ENCODE measurements around the gene ZNF836.

Gene ZNF836

GRCh38 chr19:52110780-52111179 is 60.6 kb downstream of the ZNF836 start:
- H3K27me3 ChIP-seq (replicated peaks; ENCODE audit: control insufficient read depth, insufficient read depth, low read length): no peaks in the 10 kb centered on the region
- no peak overlapping the region for H3K4me3 ChIP-seq (replicated peaks; ENCODE audit: low read depth, low read length)
- DNase-seq (ENCODE audit: extremely low read depth, insufficient read length): no peak
- TF ChIP-seq, protein P1, sequence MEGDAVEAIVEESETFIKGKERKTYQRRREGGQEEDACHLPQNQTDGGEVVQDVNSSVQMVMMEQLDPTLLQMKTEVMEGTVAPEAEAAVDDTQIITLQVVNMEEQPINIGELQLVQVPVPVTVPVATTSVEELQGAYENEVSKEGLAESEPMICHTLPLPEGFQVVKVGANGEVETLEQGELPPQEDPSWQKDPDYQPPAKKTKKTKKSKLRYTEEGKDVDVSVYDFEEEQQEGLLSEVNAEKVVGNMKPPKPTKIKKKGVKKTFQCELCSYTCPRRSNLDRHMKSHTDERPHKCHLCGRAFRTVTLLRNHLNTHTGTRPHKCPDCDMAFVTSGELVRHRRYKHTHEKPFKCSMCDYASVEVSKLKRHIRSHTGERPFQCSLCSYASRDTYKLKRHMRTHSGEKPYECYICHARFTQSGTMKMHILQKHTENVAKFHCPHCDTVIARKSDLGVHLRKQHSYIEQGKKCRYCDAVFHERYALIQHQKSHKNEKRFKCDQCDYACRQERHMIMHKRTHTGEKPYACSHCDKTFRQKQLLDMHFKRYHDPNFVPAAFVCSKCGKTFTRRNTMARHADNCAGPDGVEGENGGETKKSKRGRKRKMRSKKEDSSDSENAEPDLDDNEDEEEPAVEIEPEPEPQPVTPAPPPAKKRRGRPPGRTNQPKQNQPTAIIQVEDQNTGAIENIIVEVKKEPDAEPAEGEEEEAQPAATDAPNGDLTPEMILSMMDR (IDR thresholded peaks at IDR 0.05; ENCODE audit: insufficient read depth, low read length, poor library complexity, severe bottlenecking): no peak
- no peaks in the 10 kb centered on the region for H3K36me3 ChIP-seq (ENCODE audit: control insufficient read depth, insufficient read depth, low read length)
